Body of pancreas (tissue), 4 donors: ENCODE measurements around the gene SIM2.

Source experiments
- POLR2A ChIP-seq, 3 donors: fragments of 450-650 bp; IDR thresholded peaks; one replicate each; pipeline ENCODE4 v1.6.1; 2016; ENCODE audit warnings: antibody characterized with exemption in 3 of 3, mild to moderate bottlenecking in 2 of 3
- TF ChIP-seq, protein P1 (sequence below), 7 experiments: fragments of 450-650 bp in 4 of 7; fragments of 200-600 bp in 3 of 7; sonication (generic) in 3 of 7; IDR thresholded peaks; one replicate each; pipeline ENCODE4 v1.5.1; 2016 to 2019; ENCODE audit warnings: antibody characterized with exemption in 7 of 7

DNA sequence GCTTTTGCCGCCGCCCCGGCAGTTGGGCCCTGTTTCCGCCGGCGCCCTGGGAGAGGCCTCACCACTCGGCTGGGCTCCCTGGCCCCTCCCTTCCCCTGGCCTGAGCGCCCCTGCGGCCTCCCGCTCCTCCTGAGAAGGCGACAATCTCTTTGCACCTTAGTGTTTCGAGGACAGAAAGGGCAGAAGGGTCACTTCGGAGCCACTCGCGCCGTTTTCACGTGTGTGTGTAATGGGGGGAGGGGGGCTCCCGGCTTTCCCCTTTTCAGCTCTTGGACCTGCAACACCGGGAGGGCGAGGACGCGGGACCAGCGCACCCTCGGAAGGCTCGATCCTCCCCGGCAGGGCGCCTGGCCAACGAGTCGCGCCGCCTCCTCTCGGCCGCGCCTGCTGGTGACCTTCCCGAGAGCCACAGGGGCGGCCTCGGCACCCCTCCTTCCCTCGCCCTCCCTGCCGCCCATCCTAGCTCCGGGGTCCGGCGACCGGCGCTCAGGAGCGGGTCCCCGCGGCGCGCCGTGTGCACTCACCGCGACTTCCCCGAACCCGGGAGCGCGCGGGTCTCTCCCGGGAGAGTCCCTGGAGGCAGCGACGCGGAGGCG, 432 bp upstream of the SIM2 start:
- TF ChIP-seq, protein P1, sequence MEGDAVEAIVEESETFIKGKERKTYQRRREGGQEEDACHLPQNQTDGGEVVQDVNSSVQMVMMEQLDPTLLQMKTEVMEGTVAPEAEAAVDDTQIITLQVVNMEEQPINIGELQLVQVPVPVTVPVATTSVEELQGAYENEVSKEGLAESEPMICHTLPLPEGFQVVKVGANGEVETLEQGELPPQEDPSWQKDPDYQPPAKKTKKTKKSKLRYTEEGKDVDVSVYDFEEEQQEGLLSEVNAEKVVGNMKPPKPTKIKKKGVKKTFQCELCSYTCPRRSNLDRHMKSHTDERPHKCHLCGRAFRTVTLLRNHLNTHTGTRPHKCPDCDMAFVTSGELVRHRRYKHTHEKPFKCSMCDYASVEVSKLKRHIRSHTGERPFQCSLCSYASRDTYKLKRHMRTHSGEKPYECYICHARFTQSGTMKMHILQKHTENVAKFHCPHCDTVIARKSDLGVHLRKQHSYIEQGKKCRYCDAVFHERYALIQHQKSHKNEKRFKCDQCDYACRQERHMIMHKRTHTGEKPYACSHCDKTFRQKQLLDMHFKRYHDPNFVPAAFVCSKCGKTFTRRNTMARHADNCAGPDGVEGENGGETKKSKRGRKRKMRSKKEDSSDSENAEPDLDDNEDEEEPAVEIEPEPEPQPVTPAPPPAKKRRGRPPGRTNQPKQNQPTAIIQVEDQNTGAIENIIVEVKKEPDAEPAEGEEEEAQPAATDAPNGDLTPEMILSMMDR (IDR thresholded peaks at IDR 0.05): no peak
- no peak for TF ChIP-seq POLR2A (IDR thresholded peaks at IDR 0.05)
